ENCODE results near the gene NPL.

- TF ChIP-seq CTCF (IDR thresholded peaks at IDR 0.05; ENCODE audit: low read length), result no peak
- TF ChIP-seq EZH2 (IDR thresholded peaks at IDR 0.05; ENCODE audit: borderline replicate concordance, low read length), result no peak
Observed at GRCh38 chr1:182755632-182756031, 33.9 kb upstream of the NPL start.

Measured in OCI-LY1 (cell line).